ENCODE results near the gene HIBCH.

The HIBCH gene

DNA sequence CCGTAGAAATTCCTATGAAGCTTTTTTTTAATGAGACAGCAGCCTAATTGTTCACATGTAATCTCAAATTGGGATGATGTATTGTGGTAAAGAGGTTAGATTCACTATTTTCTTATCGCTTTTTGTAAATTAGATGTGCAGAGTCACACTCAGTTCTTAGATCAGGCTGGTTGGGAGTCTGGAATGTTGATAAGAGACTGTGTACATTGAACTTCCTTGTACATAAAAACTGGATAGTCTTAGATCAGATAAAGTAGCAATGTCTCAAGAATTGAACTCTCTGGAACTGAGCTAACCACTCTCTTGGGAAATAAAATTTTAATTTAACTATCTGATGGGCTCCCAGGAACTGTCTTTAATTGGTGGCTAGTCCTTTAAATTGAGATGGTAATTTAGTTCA, 149.0 kb downstream of the HIBCH start:
- TF ChIP-seq FOXM1 (IDR thresholded peaks at IDR 0.05; ENCODE audit: borderline replicate concordance, low read depth): no peak
- no peak for TF ChIP-seq YY1 (IDR thresholded peaks at IDR 0.05; ENCODE audit: low read depth)
- no peak for TF ChIP-seq RAD21 (IDR thresholded peaks at IDR 0.05; ENCODE audit: low read depth)
- TF ChIP-seq EGR1 (IDR thresholded peaks at IDR 0.05): no peak
- no peak for TF ChIP-seq NFIC (IDR thresholded peaks at IDR 0.05)
- no peak for TF ChIP-seq MAX (IDR thresholded peaks at IDR 0.05)
- TF ChIP-seq CREB1 (IDR thresholded peaks at IDR 0.05; ENCODE audit: low read depth): no peak
- TF ChIP-seq, protein P1, sequence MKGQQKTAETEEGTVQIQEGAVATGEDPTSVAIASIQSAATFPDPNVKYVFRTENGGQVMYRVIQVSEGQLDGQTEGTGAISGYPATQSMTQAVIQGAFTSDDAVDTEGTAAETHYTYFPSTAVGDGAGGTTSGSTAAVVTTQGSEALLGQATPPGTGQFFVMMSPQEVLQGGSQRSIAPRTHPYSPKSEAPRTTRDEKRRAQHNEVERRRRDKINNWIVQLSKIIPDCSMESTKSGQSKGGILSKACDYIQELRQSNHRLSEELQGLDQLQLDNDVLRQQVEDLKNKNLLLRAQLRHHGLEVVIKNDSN (IDR thresholded peaks at IDR 0.05): no peak
- no peak for TF ChIP-seq CEBPB (IDR thresholded peaks at IDR 0.05)
- TF ChIP-seq, protein P2, sequence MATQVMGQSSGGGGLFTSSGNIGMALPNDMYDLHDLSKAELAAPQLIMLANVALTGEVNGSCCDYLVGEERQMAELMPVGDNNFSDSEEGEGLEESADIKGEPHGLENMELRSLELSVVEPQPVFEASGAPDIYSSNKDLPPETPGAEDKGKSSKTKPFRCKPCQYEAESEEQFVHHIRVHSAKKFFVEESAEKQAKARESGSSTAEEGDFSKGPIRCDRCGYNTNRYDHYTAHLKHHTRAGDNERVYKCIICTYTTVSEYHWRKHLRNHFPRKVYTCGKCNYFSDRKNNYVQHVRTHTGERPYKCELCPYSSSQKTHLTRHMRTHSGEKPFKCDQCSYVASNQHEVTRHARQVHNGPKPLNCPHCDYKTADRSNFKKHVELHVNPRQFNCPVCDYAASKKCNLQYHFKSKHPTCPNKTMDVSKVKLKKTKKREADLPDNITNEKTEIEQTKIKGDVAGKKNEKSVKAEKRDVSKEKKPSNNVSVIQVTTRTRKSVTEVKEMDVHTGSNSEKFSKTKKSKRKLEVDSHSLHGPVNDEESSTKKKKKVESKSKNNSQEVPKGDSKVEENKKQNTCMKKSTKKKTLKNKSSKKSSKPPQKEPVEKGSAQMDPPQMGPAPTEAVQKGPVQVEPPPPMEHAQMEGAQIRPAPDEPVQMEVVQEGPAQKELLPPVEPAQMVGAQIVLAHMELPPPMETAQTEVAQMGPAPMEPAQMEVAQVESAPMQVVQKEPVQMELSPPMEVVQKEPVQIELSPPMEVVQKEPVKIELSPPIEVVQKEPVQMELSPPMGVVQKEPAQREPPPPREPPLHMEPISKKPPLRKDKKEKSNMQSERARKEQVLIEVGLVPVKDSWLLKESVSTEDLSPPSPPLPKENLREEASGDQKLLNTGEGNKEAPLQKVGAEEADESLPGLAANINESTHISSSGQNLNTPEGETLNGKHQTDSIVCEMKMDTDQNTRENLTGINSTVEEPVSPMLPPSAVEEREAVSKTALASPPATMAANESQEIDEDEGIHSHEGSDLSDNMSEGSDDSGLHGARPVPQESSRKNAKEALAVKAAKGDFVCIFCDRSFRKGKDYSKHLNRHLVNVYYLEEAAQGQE (IDR thresholded peaks at IDR 0.05; ENCODE audit: low read depth): no peak
- no peak for TF ChIP-seq TCF12 (IDR thresholded peaks at IDR 0.05; ENCODE audit: low read depth)
- TF ChIP-seq ZBTB7A (IDR thresholded peaks at IDR 0.05; ENCODE audit: low read depth): no peak
- no peak for TF ChIP-seq TAF1 (IDR thresholded peaks at IDR 0.05; ENCODE audit: low read depth)
- TF ChIP-seq TEAD4 (IDR thresholded peaks at IDR 0.05): no peak
- no peak for TF ChIP-seq EP300 (IDR thresholded peaks at IDR 0.05; ENCODE audit: borderline replicate concordance)

GRCh38 chr2:190169221-190170072, 150.2 kb downstream of the HIBCH start:
- TF ChIP-seq CEBPB (IDR thresholded peaks at IDR 0.05) (no peak), FOXM1 (IDR thresholded peaks at IDR 0.05; ENCODE audit: borderline replicate concordance, low read depth) (no peak), MAX (IDR thresholded peaks at IDR 0.05) (no peak), TEAD4 (IDR thresholded peaks at IDR 0.05) (no peak), YY1 (IDR thresholded peaks at IDR 0.05; ENCODE audit: low read depth) (no peak), TAF1 (IDR thresholded peaks at IDR 0.05; ENCODE audit: low read depth) (no peak), RAD21 (IDR thresholded peaks at IDR 0.05; ENCODE audit: low read depth) (no peak), EP300 (IDR thresholded peaks at IDR 0.05; ENCODE audit: borderline replicate concordance) (no peak), ZBTB7A (IDR thresholded peaks at IDR 0.05; ENCODE audit: low read depth) (no peak), NFIC (IDR thresholded peaks at IDR 0.05) (no peak), TCF12 (IDR thresholded peaks at IDR 0.05; ENCODE audit: low read depth) (no peak)
- TF ChIP-seq, protein P2 (IDR thresholded peaks at IDR 0.05; ENCODE audit: low read depth): no peak
- TF ChIP-seq, protein P1 (IDR thresholded peaks at IDR 0.05): no peak

GRCh38 chr2:190167702-190168101, 151.9 kb downstream of the HIBCH start:
- no peak for TF ChIP-seq NFIC (IDR thresholded peaks at IDR 0.05)
- no peak for TF ChIP-seq CREB1 (IDR thresholded peaks at IDR 0.05; ENCODE audit: low read depth)

- TF ChIP-seq TCF12 (IDR thresholded peaks at IDR 0.05; ENCODE audit: low read depth) (no peak), ZBTB7A (IDR thresholded peaks at IDR 0.05; ENCODE audit: low read depth) (no peak), TEAD4 (IDR thresholded peaks at IDR 0.05) (no peak), TAF1 (IDR thresholded peaks at IDR 0.05; ENCODE audit: low read depth) (no peak), RAD21 (IDR thresholded peaks at IDR 0.05; ENCODE audit: low read depth) (no peak), EP300 (IDR thresholded peaks at IDR 0.05; ENCODE audit: borderline replicate concordance) (no peak), CREB1 (IDR thresholded peaks at IDR 0.05; ENCODE audit: low read depth) (no peak), NFIC (IDR thresholded peaks at IDR 0.05) (no peak), CEBPB (IDR thresholded peaks at IDR 0.05) (no peak), YY1 (IDR thresholded peaks at IDR 0.05; ENCODE audit: low read depth) (no peak)
- TF ChIP-seq, protein P2 (IDR thresholded peaks at IDR 0.05; ENCODE audit: low read depth): no peak
- TF ChIP-seq, protein P1 (IDR thresholded peaks at IDR 0.05): no peak
Measured at GRCh38 chr2:190165491-190165890, 154.1 kb downstream of the HIBCH start.
